IPS-18a (cell line): ENCODE measurements around the gene KRTAP21-2.

Experiments used
- H3K27ac ChIP-seq: one replicate; pipeline ENCODE4 v1.5.1; 2013; ENCODE audit warnings: low read length
- H3K27me3 ChIP-seq: one replicate; pipeline ENCODE4 v1.6.1; 2013; ENCODE audit warnings: mild to moderate bottlenecking, low read length; ENCODE audit not compliant: control insufficient read depth, insufficient read depth
- H3K36me3 ChIP-seq: one replicate; pipeline ENCODE4 v1.6.1; 2013; ENCODE audit warnings: low read depth, low read length; ENCODE audit not compliant: control insufficient read depth
- H3K4me1 ChIP-seq: one replicate; pipeline ENCODE4 v1.6.1; 2013; ENCODE audit warnings: low read depth, low read length; ENCODE audit not compliant: control insufficient read depth
- H3K4me3 ChIP-seq: one replicate; pipeline ENCODE4 v1.5.1; 2013; ENCODE audit warnings: low read length
- H3K9ac ChIP-seq: one replicate; pipeline ENCODE4 v1.6.1; 2013; ENCODE audit warnings: mild to moderate bottlenecking, low read length, moderate library complexity
- H3K9me3 ChIP-seq: one replicate; pipeline ENCODE4 v1.6.1; 2013; ENCODE audit warnings: low read depth, low read length; ENCODE audit not compliant: control insufficient read depth

The KRTAP21-2 gene

DNA sequence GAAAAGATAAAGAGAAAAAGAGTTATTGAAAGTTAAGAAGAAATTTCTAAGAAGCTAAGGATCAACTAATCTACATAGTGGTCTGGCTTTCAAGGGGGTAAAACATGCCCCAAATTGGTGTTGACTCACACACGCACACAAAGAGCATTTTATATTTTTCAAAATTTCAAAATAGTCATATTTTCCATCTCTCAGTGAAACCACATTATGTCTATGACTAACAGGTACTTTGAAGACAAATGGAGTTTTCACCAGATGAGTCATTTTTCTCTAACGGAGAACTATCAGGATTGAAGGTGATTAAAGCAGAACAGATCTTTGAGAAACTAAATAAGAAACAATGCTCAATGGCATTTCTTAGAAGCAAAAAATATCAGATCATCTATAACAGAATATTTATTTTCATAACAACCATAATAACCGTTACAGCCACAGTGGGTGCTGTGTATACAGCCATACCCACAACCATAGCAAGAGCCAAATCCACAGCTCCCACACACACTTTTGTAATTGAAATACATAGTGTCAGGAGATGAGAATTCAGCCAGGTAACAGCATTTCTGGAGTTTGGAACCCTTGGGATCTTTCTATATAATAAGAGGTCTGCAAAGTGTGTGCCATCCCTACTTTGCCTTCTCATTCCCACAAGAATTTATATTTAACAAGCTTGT lies 28.7 kb downstream of the KRTAP21-2 start, which contains the start of gene KRTAP21-3:
TSS of gene KRTAP21-3 (minus strand) at position 539 of the 671 bp plus-strand sequence. CDS start at position 521, 18 bp downstream.
- no peak within 1 kb of the TSS for H3K9ac ChIP-seq
- H3K4me1 ChIP-seq = no peaks in the 10 kb centered on the region
- H3K27ac ChIP-seq = no peak within 1 kb of the TSS
- no peak within 1 kb of the TSS for H3K4me3 ChIP-seq
- H3K27me3 ChIP-seq = no peaks in the 10 kb centered on the region
- no peaks in the 10 kb centered on the region for H3K9me3 ChIP-seq
- no peaks in the 10 kb centered on the region for H3K36me3 ChIP-seq

DNA sequence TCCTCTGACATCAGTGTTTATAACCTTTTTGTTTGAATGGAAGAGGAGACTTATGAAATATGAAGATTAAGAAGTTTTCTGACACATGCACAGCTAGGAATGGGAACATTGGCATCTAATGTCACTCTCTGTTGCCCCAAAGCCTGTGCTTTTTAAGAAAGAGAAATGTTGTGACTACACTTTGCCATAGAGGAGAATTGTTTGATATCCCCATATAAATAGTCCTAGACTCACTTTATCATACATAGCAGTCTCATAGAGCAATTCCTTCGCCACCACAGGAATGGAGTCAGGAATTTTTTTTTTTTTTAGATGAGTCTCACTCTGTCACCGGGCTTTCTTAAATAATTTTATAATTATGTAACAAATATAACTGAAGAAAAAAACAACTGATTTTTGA lies 30.0 kb downstream of the KRTAP21-2 start:
- H3K9ac ChIP-seq = no peak overlapping the region
- H3K27ac ChIP-seq = no peak overlapping the region
- H3K4me1 ChIP-seq = no peaks in the 10 kb centered on the region
- no peaks in the 10 kb centered on the region for H3K36me3 ChIP-seq
- no peaks in the 10 kb centered on the region for H3K27me3 ChIP-seq
- H3K4me3 ChIP-seq = no peak overlapping the region
- peaks cover 6% of the 10 kb centered on the region for H3K9me3 ChIP-seq

DNA sequence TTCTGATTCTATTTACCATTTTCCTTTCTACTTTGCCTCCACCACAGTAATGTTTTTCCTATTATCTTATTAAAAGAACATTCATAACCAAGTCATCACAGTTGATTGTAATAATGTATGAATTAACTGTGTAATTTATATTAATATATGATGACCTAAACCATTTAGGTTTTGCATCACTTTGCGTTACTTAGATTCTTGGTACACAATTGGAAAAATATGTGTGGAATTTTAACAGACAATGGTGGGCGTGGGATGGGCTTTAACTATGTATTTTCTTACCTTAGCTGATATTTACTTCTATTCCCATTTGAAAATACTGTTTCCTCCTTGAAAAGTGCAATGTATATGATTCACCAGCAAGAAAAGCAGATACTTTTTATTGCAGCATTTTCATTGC lies 32.1 kb downstream of the KRTAP21-2 start:
- Histone ChIP-seq H3K27ac (no peak overlapping the region), H3K9me3 (peaks cover 7% of the 10 kb centered on the region), H3K4me3 (no peak overlapping the region), H3K4me1 (no peaks in the 10 kb centered on the region), H3K27me3 (no peaks in the 10 kb centered on the region), H3K9ac (no peak overlapping the region), H3K36me3 (no peaks in the 10 kb centered on the region)

DNA sequence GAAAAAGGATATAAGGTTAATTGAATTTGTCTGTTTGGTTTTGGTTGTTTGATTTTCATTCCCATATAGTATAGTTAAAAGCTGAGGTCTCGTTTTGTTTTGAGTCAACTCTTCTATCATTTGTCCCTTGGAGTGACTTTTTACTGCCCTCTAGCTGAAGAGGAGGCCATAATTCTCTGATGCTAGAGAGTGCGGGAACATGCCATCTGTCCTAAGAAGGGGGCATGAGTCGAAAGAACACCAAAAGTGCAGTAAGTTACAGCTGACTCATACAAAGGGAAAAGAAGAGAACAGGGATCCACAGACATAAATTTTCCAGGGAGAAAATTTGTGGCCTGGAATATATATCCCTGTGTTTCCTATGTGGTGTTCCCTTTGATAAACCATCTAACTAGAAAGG lies 32.6 kb downstream of the KRTAP21-2 start:
- H3K27ac ChIP-seq = no peak overlapping the region
- H3K9me3 ChIP-seq = peaks cover 7% of the 10 kb centered on the region
- no peak overlapping the region for H3K9ac ChIP-seq
- H3K4me3 ChIP-seq = no peak overlapping the region
- H3K36me3 ChIP-seq = no peaks in the 10 kb centered on the region
- H3K27me3 ChIP-seq = no peaks in the 10 kb centered on the region
- no peaks in the 10 kb centered on the region for H3K4me1 ChIP-seq

DNA sequence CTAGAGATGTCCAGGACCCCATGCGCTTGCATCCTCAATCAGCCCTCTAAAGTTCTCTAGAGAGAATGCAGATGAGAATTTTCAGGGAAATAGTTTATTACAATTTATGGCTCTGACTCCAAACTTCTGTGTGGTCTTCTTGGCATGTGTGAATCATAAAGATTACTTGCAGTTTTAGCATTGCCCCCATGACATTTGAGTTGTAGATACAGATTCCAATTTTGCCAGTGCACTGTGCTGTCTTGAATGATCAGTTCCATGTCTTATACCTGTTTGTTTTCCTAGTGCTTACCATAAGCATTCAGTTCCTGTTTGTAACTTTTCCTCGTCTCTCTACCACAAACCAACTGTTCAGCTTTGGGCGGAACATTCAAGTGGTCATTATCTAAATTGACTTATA lies 33.3 kb downstream of the KRTAP21-2 start:
- H3K4me1 ChIP-seq = no peaks in the 10 kb centered on the region
- H3K4me3 ChIP-seq = no peak overlapping the region
- H3K27me3 ChIP-seq = no peaks in the 10 kb centered on the region
- H3K27ac ChIP-seq = no peak overlapping the region
- H3K36me3 ChIP-seq = no peaks in the 10 kb centered on the region
- H3K9me3 ChIP-seq = peaks cover 7% of the 10 kb centered on the region
- H3K9ac ChIP-seq = no peak overlapping the region

DNA sequence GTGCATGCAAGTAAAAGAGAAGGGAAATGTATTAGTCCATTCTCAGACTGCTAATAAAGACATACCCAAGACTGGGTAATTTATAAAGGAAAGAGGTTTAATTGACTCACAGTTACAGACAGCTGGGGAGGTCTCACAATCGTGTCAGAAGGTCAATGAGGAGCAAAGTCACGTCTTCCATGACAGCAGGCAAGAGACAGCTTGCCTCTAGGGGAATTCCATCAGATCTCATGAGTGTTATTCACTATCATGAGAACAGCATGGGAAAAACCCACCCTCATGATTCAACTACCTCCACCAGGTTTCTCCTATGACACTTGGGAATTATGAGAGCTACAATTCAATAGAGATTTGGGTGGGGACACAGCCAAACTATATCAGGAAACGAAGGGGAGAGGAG lies 36.6 kb downstream of the KRTAP21-2 start:
- Histone ChIP-seq H3K4me3 (no peak overlapping the region), H3K27ac (no peak overlapping the region), H3K27me3 (no peaks in the 10 kb centered on the region), H3K4me1 (no peaks in the 10 kb centered on the region), H3K9ac (no peak overlapping the region), H3K9me3 (peaks cover 7% of the 10 kb centered on the region), H3K36me3 (no peaks in the 10 kb centered on the region)

DNA sequence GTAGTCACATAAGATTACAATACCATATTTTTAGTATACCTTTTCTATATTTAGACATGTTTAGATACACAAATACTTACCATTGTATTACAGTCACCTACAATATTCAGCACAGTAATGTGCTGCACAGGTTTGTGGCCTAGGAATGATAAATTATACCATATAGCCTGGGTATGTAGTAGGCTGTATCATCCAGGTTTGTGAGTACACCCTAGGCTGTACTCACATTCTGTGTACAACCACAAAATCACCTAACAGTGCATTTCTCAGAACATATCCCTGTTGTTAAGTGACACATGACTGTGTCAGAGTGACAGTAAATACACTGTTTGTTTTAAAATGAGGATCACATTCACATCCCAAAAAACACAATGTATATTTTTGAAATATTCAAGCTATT lies 39.6 kb downstream of the KRTAP21-2 start:
- Histone ChIP-seq H3K36me3 (no peaks in the 10 kb centered on the region), H3K27me3 (no peaks in the 10 kb centered on the region)

More for the DNA sequence above, 39.6 kb downstream of the KRTAP21-2 start:
- no peak overlapping the region for H3K4me3 ChIP-seq
- no peak overlapping the region for H3K9ac ChIP-seq
- H3K4me1 ChIP-seq = no peaks in the 10 kb centered on the region
- no peak overlapping the region for H3K27ac ChIP-seq
- H3K9me3 ChIP-seq = peaks cover 4% of the 10 kb centered on the region
